Erythroblast (primary cell): ENCODE measurements around the gene SAP130.

Experiments
- GATA1 ChIP-seq: IDR thresholded peaks from 2 replicates; pipeline ENCODE4 v1.6.1; 2011; ENCODE audit warnings: low read depth, mild to moderate bottlenecking, control low read depth, low read length, moderate library complexity
- POLR2A ChIP-seq: IDR thresholded peaks from 2 replicates; pipeline ENCODE4 v1.6.1; 2011; ENCODE audit warnings: mild to moderate bottlenecking, low read length

DNA sequence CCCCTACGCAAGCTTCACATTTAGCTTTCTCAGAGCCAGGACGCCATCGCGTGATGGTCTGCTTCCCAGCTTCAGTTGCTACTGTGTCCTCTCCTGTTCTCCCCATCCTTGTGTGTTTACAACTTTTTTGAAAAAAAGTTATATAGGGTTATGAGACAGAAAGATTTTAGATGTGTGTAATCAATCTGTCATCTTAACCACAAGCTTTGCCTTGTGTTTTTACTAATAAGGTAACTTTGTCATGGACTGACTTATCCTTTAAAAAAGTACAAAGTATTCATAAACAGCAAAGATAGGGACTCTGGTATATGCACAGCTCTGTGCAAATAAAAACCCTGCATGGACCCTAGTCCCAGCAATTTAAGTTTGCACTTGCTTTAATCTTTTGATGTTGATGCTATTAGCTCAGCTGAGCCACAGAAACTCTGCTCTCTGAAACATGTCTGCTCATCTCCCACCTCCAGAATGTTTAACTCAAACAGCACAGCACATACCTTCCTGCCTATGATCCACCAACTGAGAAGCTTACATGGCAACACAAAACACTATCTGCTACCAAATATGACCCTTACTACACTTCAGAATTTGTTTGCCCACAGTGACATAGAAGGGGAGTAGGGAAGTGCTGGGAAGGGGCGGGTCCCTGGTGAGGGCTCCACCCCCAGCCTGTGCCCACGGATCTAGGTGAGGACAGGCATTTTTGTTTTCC, 42.7 kb downstream of the SAP130 start:
- TF ChIP-seq POLR2A: no peak
- no peak for TF ChIP-seq GATA1
